Left renal pelvis (tissue), 4 donors: ENCODE measurements around the gene KCNH6. TPM values are rescaled to one million over a fixed set of nuclear protein-coding genes. Genes with fewer than 3 reads are reported as not detected.

Experiments used
- DNase-seq, 4 donors: peaks; one replicate each; pipeline ENCODE4 v3.0.0-alpha.2; 2013; ENCODE audit warnings: low read depth in 4 of 4, low spot score in 3 of 4
- polyA plus RNA-seq, 4 donors: library from polyadenylated mRNA; unstranded; fragments of 120-200 nt; gene quantifications; one replicate each; pipeline ENCODE4 v1.2.1, GENCODE V29; 2013; ENCODE audit not compliant: insufficient read length in 4 of 4

KCNH6 gene
- polyA plus RNA-seq, 4 donors, result 0.07 to 2.5 (median 0.98) TPM

GRCh38 chr17:63503341-63503705, 19.8 kb upstream of the KCNH6 start:
- DNase-seq, result no peak

- no peak for DNase-seq
These were observed 18.9 kb upstream of the KCNH6 start for GRCh38 chr17:63504261-63504660.

- DNase-seq, result no peak
These were observed 17.8 kb upstream of the KCNH6 start for GRCh38 chr17:63505341-63505740.

GRCh38 chr17:63506627-63507026, 16.5 kb upstream of the KCNH6 start:
- DNase-seq, result no peak

- DNase-seq, result no peak
These were observed 11.8 kb upstream of the KCNH6 start for GRCh38 chr17:63511331-63511730.

GRCh38 chr17:63512388-63512787, 10.8 kb upstream of the KCNH6 start:
- no peak for DNase-seq

- DNase-seq, result no peak
These were observed 10.1 kb upstream of the KCNH6 start for GRCh38 chr17:63512896-63513644.

- DNase-seq, result no peak
These were observed 8.7 kb upstream of the KCNH6 start for GRCh38 chr17:63514477-63514876.

GRCh38 chr17:63514974-63515373, 8.2 kb upstream of the KCNH6 start:
- no peak for DNase-seq

GRCh38 chr17:63515426-63515825, 7.7 kb upstream of the KCNH6 start:
- DNase-seq, result no peak

GRCh38 chr17:63516910-63517824, 6.0 kb upstream of the KCNH6 start:
- no peak for DNase-seq

GRCh38 chr17:63517825-63518534, 5.2 kb upstream of the KCNH6 start:
- no peak for DNase-seq

- DNase-seq, result no peak
These were observed 3.9 kb upstream of the KCNH6 start for GRCh38 chr17:63519116-63519881.

- DNase-seq, result peak in 2 of 4 donors; percentile 29 to 66
These were observed 2.9 kb upstream of the KCNH6 start for GRCh38 chr17:63519972-63520882.

- DNase-seq, result no peak
These were observed 893 bp downstream of the KCNH6 start for GRCh38 chr17:63524051-63524450.

- no peak for DNase-seq
These were observed 2.2 kb downstream of the KCNH6 start for GRCh38 chr17:63525190-63525946.

GRCh38 chr17:63526861-63527260, 3.7 kb downstream of the KCNH6 start:
- no peak for DNase-seq

- DNase-seq, result no peak
These were observed 5.0 kb downstream of the KCNH6 start for GRCh38 chr17:63528183-63528582.
